ENCODE measurements around the gene PCDHGA5.

DNA sequence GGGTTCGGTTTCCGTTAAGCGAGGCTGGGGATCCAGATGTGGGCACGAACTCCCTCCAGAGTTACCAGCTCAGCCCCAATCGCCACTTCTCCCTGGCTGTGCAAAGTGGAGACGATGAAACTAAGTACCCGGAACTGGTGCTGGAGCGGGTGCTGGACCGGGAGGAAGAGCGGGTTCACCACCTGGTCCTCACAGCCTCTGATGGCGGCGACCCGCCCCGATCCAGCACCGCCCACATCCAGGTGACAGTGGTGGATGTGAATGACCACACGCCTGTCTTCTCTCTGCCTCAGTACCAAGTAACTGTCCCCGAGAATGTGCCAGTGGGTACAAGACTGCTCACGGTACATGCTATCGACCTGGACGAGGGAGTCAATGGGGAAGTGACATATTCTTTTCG is 19.4 kb downstream of the PCDHGA5 start:
- TF ChIP-seq CTCF (IDR thresholded peaks at IDR 0.05; ENCODE audit: low read depth, low read length) (no peak), EZH2phosphoT487 (IDR thresholded peaks at IDR 0.05; ENCODE audit: low read depth) (no peak)

Data from OCI-LY3 (cell line).